SK-N-SH (cell line): ENCODE data around the gene ZNF277. TPM values are rescaled to one million over a fixed set of nuclear protein-coding genes. Genes with fewer than 3 reads are reported as not detected.

Source experiments
- CTCF ChIA-PET: fragments of 300-600, 350-600 bp; formaldehyde crosslinking; extraction: SDS; loops from one replicate; lab custom pipeline; 2021; lab: Yijun Ruan, JAX
- POLR2A ChIA-PET: fragments of 350-600 bp; sonication (Branson Sonifier 250); formaldehyde crosslinking; extraction: SDS; loops from one replicate; lab custom pipeline; 2020; ENCODE audit warnings: antibody characterized with exemption, inconsistent platforms; lab: Yijun Ruan, JAX
- DNase-seq: peaks from one replicate; pipeline ENCODE4 v3.0.0; 2012
- H2AFZ ChIP-seq: fragments of 200-600 bp; sonication (generic); 2 replicates; pipeline ENCODE4 v1.8.1; 2016; ENCODE audit warnings: antibody characterized with exemption, mild to moderate bottlenecking, low read depth
- H3F3A ChIP-seq: fragments of 200-600 bp; sonication (generic); replicated peaks from 2 replicates; pipeline ENCODE3; 2016; ENCODE audit warnings: antibody characterized with exemption, mild to moderate bottlenecking; ENCODE audit not compliant: insufficient read depth
- H3K27ac ChIP-seq, 2 experiments: fragments of 200-500 bp in 1 of 2; fragments of 200-600 bp in 1 of 2; sonication (Bioruptor generic) in 1 of 2; sonication (generic), shearing (Covaris generic) in 1 of 2; 2 replicates each; pipeline versions ENCODE4 v1.5.1 to v1.6.1; 2014 to 2016; ENCODE audit warnings: low read depth in 2 of 2, inconsistent platforms in 1 of 2, low read length in 1 of 2, mild to moderate bottlenecking in 1 of 2, mixed read lengths in 1 of 2
- H3K27me3 ChIP-seq: fragments of 200-600 bp; sonication (generic), shearing (Covaris generic); 2 replicates; pipeline ENCODE4 v1.6.1; 2016; ENCODE audit warnings: mixed run types; ENCODE audit not compliant: insufficient read depth
- H3K36me3 ChIP-seq, 2 experiments: fragments of 200-500 bp in 1 of 2; fragments of 200-600 bp in 1 of 2; sonication (Bioruptor generic) in 1 of 2; sonication (generic) in 1 of 2; replicated peaks in 1 of 2; 2 replicates each; pipeline versions ENCODE3 to v1.5.1; 2014 to 2016; ENCODE audit warnings: low read length in 1 of 2, mild to moderate bottlenecking in 1 of 2; ENCODE audit not compliant: insufficient read depth in 2 of 2, control insufficient read depth in 1 of 2
- H3K4me1 ChIP-seq, 2 experiments: fragments of 200-500 bp in 1 of 2; fragments of 200-600 bp in 1 of 2; sonication (Bioruptor generic) in 1 of 2; sonication (generic), shearing (Covaris generic) in 1 of 2; 2 replicates each; pipeline versions ENCODE4 v1.5.1 to v1.6.1; 2014 to 2016; ENCODE audit warnings: low read depth in 1 of 2, low read length in 1 of 2, mixed run types in 1 of 2; ENCODE audit not compliant: insufficient read depth in 2 of 2, control insufficient read depth in 1 of 2
- H3K4me2 ChIP-seq: fragments of 200-600 bp; sonication (generic), shearing (Covaris generic); 2 replicates; pipeline ENCODE4 v1.6.1; 2017; ENCODE audit warnings: mixed run types
- H3K4me3 ChIP-seq, 2 experiments: fragments of 200-500 bp in 1 of 2; fragments of 200-600 bp in 1 of 2; sonication (Bioruptor generic) in 1 of 2; sonication (generic), shearing (Covaris generic) in 1 of 2; 2 replicates each; pipeline versions ENCODE4 v1.5.1 to v1.8.1; 2014 to 2016; ENCODE audit warnings: low read depth in 2 of 2, inconsistent platforms in 1 of 2, low read length in 1 of 2, mild to moderate bottlenecking in 1 of 2, mixed read lengths in 1 of 2, moderate library complexity in 1 of 2
- H3K79me2 ChIP-seq: fragments of 200-600 bp; sonication (generic); 2 replicates; pipeline ENCODE4 v1.8.1; 2017; ENCODE audit warnings: mild to moderate bottlenecking; ENCODE audit not compliant: insufficient read depth
- H3K9ac ChIP-seq: fragments of 200-600 bp; sonication (generic); 2 replicates; pipeline ENCODE4 v1.6.1; 2017; ENCODE audit warnings: mixed run types
- H3K9me2 ChIP-seq: fragments of 200-600 bp; sonication (generic); 2 replicates; pipeline ENCODE4 v1.6.1; 2017; ENCODE audit warnings: mixed run types
- H3K9me3 ChIP-seq: fragments of 200-600 bp; sonication (generic); 2 replicates; pipeline ENCODE4 v1.6.1; 2017; ENCODE audit warnings: mixed run types, mild to moderate bottlenecking, moderate library complexity
- H4K20me1 ChIP-seq: fragments of 200-600 bp; sonication (generic); 2 replicates; pipeline ENCODE4 v1.6.1; 2017; ENCODE audit warnings: mild to moderate bottlenecking, mixed run types; ENCODE audit not compliant: insufficient read depth
- CHD2 ChIP-seq: fragments of 150-350 bp; IDR thresholded peaks from 2 replicates; pipeline ENCODE4 v1.6.1; 2018; ENCODE audit warnings: low read length; ENCODE audit not compliant: partially characterized antibody
- ELF1 ChIP-seq: IDR thresholded peaks from 2 replicates; pipeline ENCODE4 v1.4.0; 2012
- EP300 ChIP-seq, 2 experiments: IDR thresholded peaks; 2 replicates each; pipeline versions ENCODE4 v1.4.0 to v1.6.1; 2012; ENCODE audit warnings: borderline replicate concordance in 1 of 2, low read depth in 1 of 2, low read length in 1 of 2
- EZH2phosphoT487 ChIP-seq: fragments of 200-600 bp; sonication (generic); IDR thresholded peaks from 2 replicates; pipeline ENCODE4 v1.6.1; 2017; ENCODE audit warnings: low read depth, mixed run types, mild to moderate bottlenecking, antibody characterized with exemption, moderate library complexity, borderline replicate concordance
- FOSL2 ChIP-seq: IDR thresholded peaks from 2 replicates; pipeline ENCODE4 v1.4.0; 2012; ENCODE audit warnings: low read depth, mild to moderate bottlenecking, moderate library complexity, borderline replicate concordance
- FOXJ3 ChIP-seq: sonication (generic); formaldehyde crosslinking; IDR thresholded peaks from 2 replicates; pipeline ENCODE4 v1.5.1; 2020; ENCODE audit warnings: mild to moderate bottlenecking, missing genetic modification reagents
- GATA2 ChIP-seq: sonication (generic); formaldehyde crosslinking; IDR thresholded peaks from 2 replicates; pipeline ENCODE4 v1.5.0; 2020; ENCODE audit warnings: mild to moderate bottlenecking, missing genetic modification reagents
- JUND ChIP-seq: IDR thresholded peaks from 2 replicates; pipeline ENCODE4 v1.4.0; 2012
- MXI1 ChIP-seq: IDR thresholded peaks from 2 replicates; pipeline ENCODE4 v1.6.1; 2012; ENCODE audit warnings: mild to moderate bottlenecking, low read depth, low read length, improper control_type of control experiment
- POLR2AphosphoS5 ChIP-seq: IDR thresholded peaks from 2 replicates; pipeline ENCODE4 v1.6.1; 2012; ENCODE audit warnings: low read depth, low read length
- RCOR1 ChIP-seq: fragments of 150-350 bp; IDR thresholded peaks from 2 replicates; pipeline ENCODE4 v1.6.1; 2017; ENCODE audit warnings: antibody characterized with exemption, low read length
- TAF1 ChIP-seq: IDR thresholded peaks from 2 replicates; pipeline ENCODE4 v1.6.1; 2012; ENCODE audit warnings: low read depth, mild to moderate bottlenecking, low read length, moderate library complexity, borderline replicate concordance
- TEAD4 ChIP-seq: IDR thresholded peaks from 2 replicates; pipeline ENCODE4 v1.4.0; 2012; ENCODE audit warnings: mild to moderate bottlenecking, borderline replicate concordance; ENCODE audit not compliant: insufficient read depth
- WGBS: methylation state at CpG from one replicate; pipeline ENCODE4 v1.1.6; 2017; ENCODE audit warnings: low lambda C conversion rate; 5-methylcytosine and 5-hydroxymethylcytosine counted together
- polyA plus RNA-seq, 3 experiments: library from polyadenylated mRNA; depleted of rRNA; stranded (reverse); fragments of >200 nt; gene quantifications; 2 replicates each; pipeline ENCODE4 v1.2.3, GENCODE V29; 2012
- TF ChIP-seq, protein P1 (sequence below): IDR thresholded peaks from 2 replicates; pipeline ENCODE4 v1.4.0; 2012; ENCODE audit warnings: low read depth
- TF ChIP-seq, protein P2 (sequence below): IDR thresholded peaks from 2 replicates; pipeline ENCODE4 v1.6.1; 2012; ENCODE audit warnings: mild to moderate bottlenecking, low read depth, low read length, moderate library complexity
- TF ChIP-seq, protein P3 (sequence below): fragments of 150-350 bp; IDR thresholded peaks from 2 replicates; pipeline ENCODE4 v1.6.1; 2017; ENCODE audit warnings: antibody characterized with exemption, low read length, low read depth, borderline replicate concordance

Gene ZNF277
- polyA plus RNA-seq, 1 of the 3 experiments (the other 2 are of a cell fraction) = 11.5 TPM

DNA sequence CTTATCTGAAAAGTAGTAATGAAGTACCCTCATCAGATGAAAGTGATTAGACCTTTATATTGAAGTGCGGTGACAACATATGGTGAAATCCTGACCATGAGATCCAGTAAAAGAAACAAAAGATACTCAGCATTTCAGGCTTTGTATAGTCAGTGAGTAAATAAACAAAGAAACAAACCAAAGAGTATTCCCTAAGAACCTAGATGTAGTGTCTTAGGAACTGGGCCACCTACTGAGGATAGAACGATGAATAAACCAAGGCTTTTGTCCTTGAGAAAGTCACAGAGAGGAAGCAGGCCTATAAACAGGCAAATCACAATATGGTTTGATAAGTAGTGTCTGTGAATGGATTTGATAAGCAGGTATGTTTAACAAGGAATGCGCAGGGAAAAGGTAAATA lies 46.2 kb downstream of the ZNF277 start:
- POLR2A ChIA-PET = no interaction called here
- no peak for DNase-seq
- TF ChIP-seq EP300 (IDR thresholded peaks at IDR 0.05; ENCODE audit: borderline replicate concordance in 1 of 2, low read depth in 1 of 2, low read length in 1 of 2) (peak in 1 of 2 experiments; percentile 7; a peak in 1 of 4 replicates), GATA2 (CRISPR knock-in tag) (peak; percentile 46; the same call in 1 of the 2 replicates)
- TF ChIP-seq, protein P1, sequence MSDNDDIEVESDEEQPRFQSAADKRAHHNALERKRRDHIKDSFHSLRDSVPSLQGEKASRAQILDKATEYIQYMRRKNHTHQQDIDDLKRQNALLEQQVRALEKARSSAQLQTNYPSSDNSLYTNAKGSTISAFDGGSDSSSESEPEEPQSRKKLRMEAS = no peak
- Histone ChIP-seq H3K36me3 (no peaks in the 10 kb centered on the region), H3K9me3 (no peaks in the 10 kb centered on the region), H3K79me2 (no peaks in the 10 kb centered on the region; the same call in 1 of the 2 replicates), H2AFZ (no peak overlapping the region), H3F3A (no peaks in the 10 kb centered on the region), H3K27me3 (no peaks in the 10 kb centered on the region), H3K4me2 (no peak overlapping the region), H3K9ac (no peak overlapping the region), H4K20me1 (no peaks in the 10 kb centered on the region), H3K27ac (no peak overlapping the region), H3K4me3 (no peak overlapping the region), H3K9me2 (no peaks in the 10 kb centered on the region), H3K4me1 (peaks cover 0 to 7% of the 10 kb centered on the region in 2 experiments; a peak in 2 of 4 replicates)
- CTCF ChIA-PET = no interaction called here
- 66% methylated on average over 3 of the region's 3 CpGs for WGBS

DNA sequence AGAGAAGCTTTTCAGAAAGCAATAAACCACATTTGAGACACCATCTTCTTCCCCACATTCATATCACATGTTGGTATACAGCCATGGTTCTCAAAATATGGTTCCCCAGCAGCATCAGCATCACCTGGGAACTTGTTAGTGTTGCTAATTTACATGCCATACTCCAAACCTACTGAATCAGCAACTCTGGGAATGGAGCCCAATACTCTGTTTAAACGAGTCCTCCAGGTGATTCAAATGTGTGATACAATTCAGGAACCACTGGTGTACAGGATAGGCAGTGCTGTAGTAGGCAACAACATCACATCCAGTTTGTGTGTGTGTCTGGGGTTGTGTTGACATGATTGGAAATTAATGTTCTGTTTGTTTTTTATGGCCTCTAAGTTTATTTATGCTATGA lies 47.7 kb downstream of the ZNF277 start:
- TF ChIP-seq JUND (no peak), EZH2phosphoT487 (no peak), EP300 (IDR thresholded peaks at IDR 0.05; ENCODE audit: borderline replicate concordance in 1 of 2, low read depth in 1 of 2, low read length in 1 of 2) (no peak), MXI1 (no peak), TAF1 (no peak), CHD2 (no peak), ELF1 (no peak), POLR2AphosphoS5 (no peak), FOSL2 (no peak), FOXJ3 (no peak), TEAD4 (no peak), RCOR1 (no peak)
- TF ChIP-seq, protein P2, sequence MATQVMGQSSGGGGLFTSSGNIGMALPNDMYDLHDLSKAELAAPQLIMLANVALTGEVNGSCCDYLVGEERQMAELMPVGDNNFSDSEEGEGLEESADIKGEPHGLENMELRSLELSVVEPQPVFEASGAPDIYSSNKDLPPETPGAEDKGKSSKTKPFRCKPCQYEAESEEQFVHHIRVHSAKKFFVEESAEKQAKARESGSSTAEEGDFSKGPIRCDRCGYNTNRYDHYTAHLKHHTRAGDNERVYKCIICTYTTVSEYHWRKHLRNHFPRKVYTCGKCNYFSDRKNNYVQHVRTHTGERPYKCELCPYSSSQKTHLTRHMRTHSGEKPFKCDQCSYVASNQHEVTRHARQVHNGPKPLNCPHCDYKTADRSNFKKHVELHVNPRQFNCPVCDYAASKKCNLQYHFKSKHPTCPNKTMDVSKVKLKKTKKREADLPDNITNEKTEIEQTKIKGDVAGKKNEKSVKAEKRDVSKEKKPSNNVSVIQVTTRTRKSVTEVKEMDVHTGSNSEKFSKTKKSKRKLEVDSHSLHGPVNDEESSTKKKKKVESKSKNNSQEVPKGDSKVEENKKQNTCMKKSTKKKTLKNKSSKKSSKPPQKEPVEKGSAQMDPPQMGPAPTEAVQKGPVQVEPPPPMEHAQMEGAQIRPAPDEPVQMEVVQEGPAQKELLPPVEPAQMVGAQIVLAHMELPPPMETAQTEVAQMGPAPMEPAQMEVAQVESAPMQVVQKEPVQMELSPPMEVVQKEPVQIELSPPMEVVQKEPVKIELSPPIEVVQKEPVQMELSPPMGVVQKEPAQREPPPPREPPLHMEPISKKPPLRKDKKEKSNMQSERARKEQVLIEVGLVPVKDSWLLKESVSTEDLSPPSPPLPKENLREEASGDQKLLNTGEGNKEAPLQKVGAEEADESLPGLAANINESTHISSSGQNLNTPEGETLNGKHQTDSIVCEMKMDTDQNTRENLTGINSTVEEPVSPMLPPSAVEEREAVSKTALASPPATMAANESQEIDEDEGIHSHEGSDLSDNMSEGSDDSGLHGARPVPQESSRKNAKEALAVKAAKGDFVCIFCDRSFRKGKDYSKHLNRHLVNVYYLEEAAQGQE = no peak
- TF ChIP-seq, protein P3, sequence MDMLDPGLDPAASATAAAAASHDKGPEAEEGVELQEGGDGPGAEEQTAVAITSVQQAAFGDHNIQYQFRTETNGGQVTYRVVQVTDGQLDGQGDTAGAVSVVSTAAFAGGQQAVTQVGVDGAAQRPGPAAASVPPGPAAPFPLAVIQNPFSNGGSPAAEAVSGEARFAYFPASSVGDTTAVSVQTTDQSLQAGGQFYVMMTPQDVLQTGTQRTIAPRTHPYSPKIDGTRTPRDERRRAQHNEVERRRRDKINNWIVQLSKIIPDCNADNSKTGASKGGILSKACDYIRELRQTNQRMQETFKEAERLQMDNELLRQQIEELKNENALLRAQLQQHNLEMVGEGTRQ = no peak
- no peaks in the 10 kb centered on the region for H4K20me1 ChIP-seq
- ChIA-PET CTCF (interaction anchor here (1.1 kb wide), 1 partner anchor 24 kb away, joined by 3 read pairs; no protein-coding TSS in a partner anchor), POLR2A (no interaction called here)
- no peak overlapping the region for H3K27ac ChIP-seq
- no peaks in the 10 kb centered on the region for H3K27me3 ChIP-seq
- no peak overlapping the region for H3K4me3 ChIP-seq
- 100% methylated on average over 1 of the region's 1 CpG for WGBS
- H3K36me3 ChIP-seq = no peaks in the 10 kb centered on the region
- H2AFZ ChIP-seq = no peak overlapping the region
- H3K9me2 ChIP-seq = no peaks in the 10 kb centered on the region
- no peaks in the 10 kb centered on the region for H3F3A ChIP-seq
- peaks cover 0 to 7% of the 10 kb centered on the region in 2 experiments; a peak in 2 of 4 replicates for H3K4me1 ChIP-seq
- no peak overlapping the region for H3K9ac ChIP-seq
- no peak overlapping the region for H3K4me2 ChIP-seq
- no peaks in the 10 kb centered on the region for H3K9me3 ChIP-seq
- H3K79me2 ChIP-seq = no peaks in the 10 kb centered on the region; the same call in 1 of the 2 replicates
- DNase-seq = no peak
